Large intestine (tissue), 3 donors: ENCODE results near the gene ITM2C. TPM values are rescaled to one million over a fixed set of nuclear protein-coding genes. Genes with fewer than 3 reads are reported as not detected.

ENCODE experiments used
- DNase-seq, 2 donors: peaks; one replicate each; pipeline versions ENCODE4 v3.0.0 to v3.0.0-alpha.2; 2013
- H3K27ac ChIP-seq: one replicate; pipeline ENCODE4 v1.5.1; 2013; ENCODE audit warnings: low read length
- H3K27me3 ChIP-seq: 2 replicates; pipeline ENCODE4 v1.6.1; 2013; ENCODE audit warnings: low read length; ENCODE audit not compliant: control insufficient read depth, insufficient read depth
- H3K36me3 ChIP-seq: 2 replicates; pipeline ENCODE4 v1.6.1; 2013; ENCODE audit warnings: low read length; ENCODE audit not compliant: control insufficient read depth, insufficient read depth
- H3K4me1 ChIP-seq: one replicate; pipeline ENCODE4 v1.6.1; 2013; ENCODE audit warnings: low read length; ENCODE audit not compliant: control insufficient read depth, insufficient read depth
- H3K4me3 ChIP-seq: one replicate; pipeline ENCODE4 v1.5.1; 2013; ENCODE audit warnings: low read length
- H3K9me3 ChIP-seq: one replicate; pipeline ENCODE4 v1.6.1; 2013; ENCODE audit warnings: mild to moderate bottlenecking, low read depth, low read length, moderate library complexity; ENCODE audit not compliant: control insufficient read depth
- WGBS: methylation state at CpG from one replicate; pipeline ENCODE4 v1.1.5; 2013; ENCODE audit warnings: low lambda C conversion rate; ENCODE audit not compliant: insufficient coverage; 5-methylcytosine and 5-hydroxymethylcytosine counted together
- polyA plus RNA-seq: library from polyadenylated mRNA; unstranded; fragments of 120-200 nt; gene quantifications from one replicate; pipeline ENCODE4 v1.2.1, GENCODE V29; 2013

The ITM2C gene
- polyA plus RNA-seq, 1 donor = 321 TPM

DNA sequence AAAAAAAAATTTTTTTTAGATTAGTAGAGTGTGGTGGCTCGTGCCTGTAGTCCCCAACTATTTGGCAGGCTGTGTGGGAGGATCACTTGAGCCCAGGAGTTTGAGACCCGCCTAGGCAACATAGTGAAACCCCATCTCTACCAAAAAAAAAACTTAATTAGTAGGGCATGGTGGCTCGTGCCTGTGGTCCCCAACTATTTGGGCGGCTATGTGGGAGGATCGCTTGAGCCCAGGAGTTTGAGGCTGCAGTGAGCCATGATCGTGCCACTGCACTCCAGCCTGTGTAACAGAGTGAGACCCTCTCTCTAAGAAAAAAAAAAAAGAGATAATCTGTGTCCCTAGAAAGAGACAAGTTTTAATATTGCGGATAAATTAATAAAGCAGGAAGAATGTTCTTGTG is 51.5 kb downstream of the ITM2C start:
- H3K27ac ChIP-seq = no peak overlapping the region
- H3K27me3 ChIP-seq = peaks cover 3% of the 10 kb centered on the region
- 100% methylated on average over 1 of the region's 7 CpGs for WGBS
- no peak for DNase-seq
- no peaks in the 10 kb centered on the region for H3K4me1 ChIP-seq
- no peaks in the 10 kb centered on the region for H3K9me3 ChIP-seq
- no peak overlapping the region for H3K4me3 ChIP-seq
- H3K36me3 ChIP-seq = no peaks in the 10 kb centered on the region

DNA sequence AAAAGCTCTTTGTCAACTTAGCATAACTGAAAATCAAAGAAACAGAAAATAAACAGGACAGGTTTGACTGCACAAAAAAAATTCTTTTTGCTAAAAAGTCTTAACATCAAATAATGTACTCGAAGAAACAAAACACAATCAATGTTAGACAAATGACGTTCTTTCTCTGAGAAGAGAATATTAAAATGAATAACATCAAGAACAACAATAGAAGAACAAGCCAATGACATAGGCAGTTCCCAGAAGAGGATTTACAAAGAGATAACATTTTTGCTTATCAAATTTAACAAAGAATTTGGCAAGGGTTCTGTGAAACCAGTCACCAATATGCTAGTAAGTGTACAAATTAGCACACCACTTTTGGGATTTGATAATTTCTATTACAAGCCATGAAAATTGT is 54.5 kb downstream of the ITM2C start:
- H3K4me3 ChIP-seq = no peak overlapping the region
- no peaks in the 10 kb centered on the region for H3K9me3 ChIP-seq
- no peak overlapping the region for H3K27ac ChIP-seq
- no peak for DNase-seq
- no peaks in the 10 kb centered on the region for H3K36me3 ChIP-seq
- no peaks in the 10 kb centered on the region for H3K27me3 ChIP-seq
- 75% methylated on average over 2 of the region's 2 CpGs for WGBS
- no peaks in the 10 kb centered on the region for H3K4me1 ChIP-seq

DNA sequence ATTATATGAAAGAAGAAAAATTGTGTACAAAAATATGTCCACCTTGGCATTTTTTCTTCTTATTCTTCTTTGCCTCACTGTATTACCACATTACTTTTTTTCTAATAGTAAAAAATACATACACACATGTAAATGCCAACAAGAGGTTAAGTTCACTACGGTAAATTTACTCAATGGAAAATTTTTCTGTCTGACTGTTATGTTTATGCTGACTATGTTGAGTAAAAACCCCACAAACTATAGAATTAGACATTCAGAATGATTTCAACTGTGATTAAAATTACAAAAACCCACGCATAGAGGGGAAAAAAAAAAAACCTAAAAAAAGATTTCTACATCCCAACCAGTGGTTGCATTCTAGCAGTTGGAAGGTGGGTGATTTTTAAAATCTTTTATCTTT is 54.9 kb downstream of the ITM2C start:
- Histone ChIP-seq H3K36me3 (no peaks in the 10 kb centered on the region), H3K9me3 (no peaks in the 10 kb centered on the region), H3K4me3 (no peak overlapping the region), H3K27me3 (no peaks in the 10 kb centered on the region), H3K27ac (no peak overlapping the region), H3K4me1 (no peaks in the 10 kb centered on the region)
- DNase-seq = no peak
- 100% methylated on average over 1 of the region's 2 CpGs for WGBS

DNA sequence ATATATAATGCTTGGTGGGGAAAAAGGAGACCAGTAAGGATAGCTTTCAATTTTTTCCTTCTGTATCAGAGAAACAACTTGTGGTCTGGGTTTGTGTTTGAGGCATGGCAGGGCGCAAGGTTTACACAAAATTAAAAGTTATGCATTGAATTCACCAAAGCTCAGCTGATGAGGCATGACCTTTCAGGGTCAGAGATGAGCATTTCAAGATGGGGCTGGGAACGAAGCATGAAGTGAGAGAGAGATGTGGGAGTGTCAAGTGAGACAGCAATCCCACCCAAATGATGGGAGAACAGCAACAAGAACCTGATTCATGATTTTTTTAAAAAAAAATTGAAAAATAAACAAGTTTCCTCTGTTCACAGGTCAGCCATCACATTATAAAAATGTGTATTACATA is 55.4 kb downstream of the ITM2C start:
- Histone ChIP-seq H3K36me3 (no peaks in the 10 kb centered on the region), H3K27ac (no peak overlapping the region), H3K9me3 (no peaks in the 10 kb centered on the region), H3K4me3 (no peak overlapping the region), H3K27me3 (no peaks in the 10 kb centered on the region), H3K4me1 (no peaks in the 10 kb centered on the region)
- 80% methylated on average over 1 of the region's 2 CpGs for WGBS
- no peak for DNase-seq

GRCh38 chr2:230921806-230922595 is 57.3 kb downstream of the ITM2C start:
- Histone ChIP-seq H3K27me3 (no peaks in the 10 kb centered on the region), H3K4me3 (no peak overlapping the region), H3K9me3 (no peaks in the 10 kb centered on the region), H3K4me1 (no peaks in the 10 kb centered on the region), H3K27ac (no peak overlapping the region), H3K36me3 (no peaks in the 10 kb centered on the region)
- 67% methylated on average over 2 of the region's 11 CpGs for WGBS
- no peak for DNase-seq

DNA sequence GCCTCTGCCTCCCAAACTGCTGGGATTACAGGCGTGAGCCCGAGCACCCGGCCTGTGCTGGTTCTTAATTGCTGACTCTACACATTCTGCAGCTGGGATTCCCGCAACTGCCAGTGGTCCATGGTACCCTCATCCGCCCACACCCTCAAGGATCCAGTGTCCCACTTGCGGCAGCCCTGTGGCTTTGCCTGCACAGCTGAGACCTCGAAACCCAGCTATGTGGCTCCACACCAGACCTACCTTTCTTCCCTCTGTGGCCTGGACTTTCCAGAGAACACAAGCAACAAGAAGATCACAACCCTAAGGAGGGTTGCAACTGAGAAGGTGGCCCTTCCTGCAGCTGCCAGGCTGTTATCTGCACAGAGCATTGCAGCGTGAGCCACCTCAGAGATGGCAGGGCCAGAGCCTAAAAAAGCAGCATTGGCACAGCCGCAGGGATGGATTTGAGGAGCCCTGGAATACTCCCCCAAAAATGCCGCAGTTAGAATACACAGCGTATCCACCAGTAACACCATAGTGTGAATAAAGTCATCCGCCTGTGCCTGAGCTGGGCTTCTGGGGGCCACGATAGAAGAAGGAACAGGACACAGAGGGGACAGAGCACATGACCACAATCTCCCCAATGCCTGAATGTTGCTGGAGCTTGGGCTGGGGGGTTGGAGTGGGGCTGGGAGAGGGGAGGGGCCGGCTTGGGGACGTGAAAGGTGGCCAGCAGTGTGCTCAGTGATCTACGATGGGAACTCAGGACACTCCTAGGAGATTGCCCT is 58.4 kb downstream of the ITM2C start:
- no peaks in the 10 kb centered on the region for H3K4me1 ChIP-seq
- no peak for DNase-seq
- H3K27ac ChIP-seq = no peak overlapping the region
- no peak overlapping the region for H3K4me3 ChIP-seq
- H3K9me3 ChIP-seq = no peaks in the 10 kb centered on the region
- WGBS = no CpG with 5 or more reads among the region's 16 CpGs
- H3K27me3 ChIP-seq = no peaks in the 10 kb centered on the region
- no peaks in the 10 kb centered on the region for H3K36me3 ChIP-seq

GRCh38 chr2:230924092-230924469 is 59.3 kb downstream of the ITM2C start:
- H3K27me3 ChIP-seq = no peaks in the 10 kb centered on the region
- H3K4me1 ChIP-seq = no peaks in the 10 kb centered on the region
- no peak for DNase-seq
- WGBS = no CpG with 5 or more reads among the region's 6 CpGs
- no peaks in the 10 kb centered on the region for H3K9me3 ChIP-seq
- H3K27ac ChIP-seq = no peak overlapping the region
- no peak overlapping the region for H3K4me3 ChIP-seq
- no peaks in the 10 kb centered on the region for H3K36me3 ChIP-seq

DNA sequence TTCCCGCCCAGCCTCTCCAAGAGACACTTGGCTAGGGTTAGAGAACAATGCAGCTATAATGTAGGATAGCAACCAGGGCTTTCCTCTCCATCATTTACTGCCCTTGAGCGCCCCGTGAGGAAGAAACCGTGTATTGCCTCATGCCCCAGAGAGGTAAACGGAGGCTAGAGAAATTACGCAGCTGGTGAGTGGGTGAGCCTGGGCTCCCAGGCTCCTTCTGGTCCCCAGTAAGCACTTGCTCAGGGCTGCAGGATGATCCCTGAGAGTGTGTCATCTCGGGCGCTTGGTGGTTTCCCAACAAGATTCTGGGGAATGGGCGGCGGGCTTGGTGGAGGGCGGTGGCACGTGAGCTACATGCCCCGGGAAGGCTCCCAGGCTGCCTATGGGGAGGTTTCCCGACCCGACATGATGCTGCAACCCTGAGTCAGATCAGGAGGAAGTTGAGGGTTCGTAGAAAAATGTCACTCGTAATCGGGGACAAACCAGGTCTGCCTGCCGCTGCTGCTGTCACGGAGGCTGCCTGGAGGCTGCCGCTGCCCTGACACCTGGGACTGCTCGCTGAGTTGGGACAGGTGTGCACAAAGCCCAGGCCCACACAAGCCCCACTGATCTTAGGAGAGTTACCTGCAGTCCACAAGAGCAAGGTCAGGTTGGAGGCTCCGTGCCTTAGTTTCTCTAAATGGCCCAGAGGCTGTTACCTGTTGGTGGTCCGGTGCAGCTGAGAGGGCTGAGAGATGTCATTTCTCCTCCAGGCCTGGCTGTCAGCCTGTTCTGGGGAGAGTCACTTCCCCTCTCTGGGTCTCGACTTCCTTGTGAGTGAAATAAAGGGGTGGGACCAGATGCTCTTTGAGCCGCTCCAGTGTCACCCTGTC is 60.0 kb downstream of the ITM2C start, which contains the start of gene GPR55:
Gene GPR55, minus strand, starts transcription at position 773 of the 872 bp plus-strand sequence. CDS start 14,280 bp downstream, outside the sequence.
- WGBS = 40% methylated on average over 1 of the region's 26 CpGs
- no peak within 1 kb of the TSS for H3K4me3 ChIP-seq
- no peak for DNase-seq
- no peak within 1 kb of the TSS for H3K27ac ChIP-seq
- H3K27me3 ChIP-seq = no peaks in the 10 kb centered on the region
- H3K9me3 ChIP-seq = no peaks in the 10 kb centered on the region
- no peaks in the 10 kb centered on the region for H3K4me1 ChIP-seq
- no peaks in the 10 kb centered on the region for H3K36me3 ChIP-seq

DNA sequence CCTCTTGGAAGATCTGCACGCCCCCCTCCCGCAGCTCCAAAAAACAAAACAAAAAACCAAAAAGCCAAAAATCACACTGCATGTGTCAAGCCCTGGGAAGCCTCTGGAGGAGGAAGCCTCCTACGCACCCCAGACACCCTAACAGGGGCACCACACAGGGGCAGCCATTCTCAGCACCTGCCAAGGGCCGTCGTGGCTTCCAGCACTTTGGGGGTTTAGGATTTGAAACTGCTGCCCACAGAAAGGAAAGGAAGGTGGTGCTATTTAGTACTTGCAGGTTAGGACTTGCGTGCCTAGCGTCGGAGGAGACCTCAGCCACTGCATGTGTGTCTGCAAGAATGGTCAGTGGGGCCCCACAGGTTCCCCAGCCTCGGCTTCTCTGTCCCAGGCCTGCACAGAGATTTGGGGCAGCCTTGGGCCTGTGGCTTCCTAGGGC is 60.7 kb downstream of the ITM2C start:
- Histone ChIP-seq H3K4me3 (no peak overlapping the region), H3K9me3 (no peaks in the 10 kb centered on the region), H3K4me1 (no peaks in the 10 kb centered on the region), H3K27me3 (no peaks in the 10 kb centered on the region), H3K27ac (no peak overlapping the region), H3K36me3 (no peaks in the 10 kb centered on the region)
- 100% methylated on average over 2 of the region's 9 CpGs for WGBS
- no peak for DNase-seq
